Neuronal stem cell (in vitro differentiated cells): ENCODE measurements around the gene ERCC8.
A peak's percentile ranks its signal among the peaks of the same experiment; 100 is the strongest.

Experiments used
- DNase-seq: peaks from one replicate; pipeline ENCODE4 v3.0.0-alpha.2; 2013; ENCODE audit warnings: low spot score
- H2AFZ ChIP-seq: one replicate; pipeline ENCODE4 v1.6.1; 2013; ENCODE audit warnings: mild to moderate bottlenecking, low read length, inconsistent platforms
- H2AK5ac ChIP-seq: 2 replicates; pipeline ENCODE4 v1.6.1; 2013; ENCODE audit warnings: low read depth, mild to moderate bottlenecking, inconsistent platforms, low read length, moderate library complexity, mixed read lengths
- H2BK120ac ChIP-seq: 2 replicates; pipeline ENCODE4 v1.6.1; 2013; ENCODE audit warnings: low read depth, mild to moderate bottlenecking, inconsistent platforms, low read length, moderate library complexity, mixed read lengths
- H2BK12ac ChIP-seq: one replicate; pipeline ENCODE4 v1.6.1; 2013; ENCODE audit warnings: low read length, inconsistent platforms
- H2BK15ac ChIP-seq: 2 replicates; pipeline ENCODE4 v1.6.1; 2013; ENCODE audit warnings: mild to moderate bottlenecking, low read length, inconsistent platforms, mixed read lengths
- H2BK5ac ChIP-seq: one replicate; pipeline ENCODE4 v1.6.1; 2013; ENCODE audit warnings: inconsistent platforms, mild to moderate bottlenecking, low read length, moderate library complexity
- H3K14ac ChIP-seq: one replicate; pipeline ENCODE4 v1.6.1; 2013; ENCODE audit warnings: low read length, inconsistent platforms
- H3K18ac ChIP-seq: 2 replicates; pipeline ENCODE4 v1.6.1; 2013; ENCODE audit warnings: low read length, inconsistent platforms
- H3K23ac ChIP-seq: 2 replicates; pipeline ENCODE4 v1.6.1; 2013; ENCODE audit warnings: low read depth, mild to moderate bottlenecking, mixed read lengths, low read length, inconsistent platforms; ENCODE audit not compliant: poor library complexity
- H3K27ac ChIP-seq: replicated peaks from 3 replicates; pipeline ENCODE4 v1.5.1; 2013; ENCODE audit warnings: low read length, inconsistent platforms
- H3K27me3 ChIP-seq, 3 experiments: 2 replicates each; pipeline ENCODE4 v1.6.1; 2013; ENCODE audit warnings: low read length in 3 of 3, mild to moderate bottlenecking in 2 of 3, inconsistent platforms in 1 of 3, low read depth in 1 of 3, mixed read lengths in 1 of 3, moderate library complexity in 1 of 3; ENCODE audit not compliant: control insufficient read depth in 3 of 3, insufficient read depth in 3 of 3
- H3K36me3 ChIP-seq, 2 donors: replicated peaks in 1 of 2; 2 replicates each; pipeline ENCODE4 v1.6.1; 2013; ENCODE audit warnings: low read length in 2 of 2; ENCODE audit not compliant: control insufficient read depth in 2 of 2, insufficient read depth in 2 of 2
- H3K4ac ChIP-seq: 2 replicates; pipeline ENCODE4 v1.6.1; 2013; ENCODE audit warnings: inconsistent platforms, mild to moderate bottlenecking, low read length, moderate library complexity
- H3K4me1 ChIP-seq, 2 donors: 1 replicate in 1 of 2; 2 replicates in 1 of 2; pipeline ENCODE4 v1.6.1; 2013; ENCODE audit warnings: low read length in 2 of 2, low read depth in 1 of 2; ENCODE audit not compliant: control insufficient read depth in 2 of 2, insufficient read depth in 1 of 2
- H3K4me2 ChIP-seq: one replicate; pipeline ENCODE4 v1.6.1; 2013; ENCODE audit warnings: mild to moderate bottlenecking, low read length, inconsistent platforms; ENCODE audit not compliant: insufficient read depth, poor library complexity, severe bottlenecking
- H3K4me3 ChIP-seq, 2 donors: 2 replicates each; pipeline ENCODE4 v1.5.1; 2013; ENCODE audit warnings: low read length in 2 of 2, mild to moderate bottlenecking in 2 of 2, inconsistent platforms in 1 of 2, moderate library complexity in 1 of 2
- H3K79me1 ChIP-seq: one replicate; pipeline ENCODE4 v1.6.1; 2013; ENCODE audit warnings: low read depth, mild to moderate bottlenecking, inconsistent platforms, low read length, moderate library complexity
- H3K9ac ChIP-seq: one replicate; pipeline ENCODE4 v1.6.1; 2013; ENCODE audit warnings: mild to moderate bottlenecking, low read depth, low read length, inconsistent platforms; ENCODE audit not compliant: poor library complexity
- H3K9me3 ChIP-seq, 2 donors: replicated peaks in 1 of 2; 2 replicates each; pipeline versions ENCODE3 to v1.6.1; 2013; ENCODE audit warnings: low read length in 2 of 2, mild to moderate bottlenecking in 2 of 2, inconsistent platforms in 1 of 2, low read depth in 1 of 2, mixed read lengths in 1 of 2, moderate library complexity in 1 of 2; ENCODE audit not compliant: control insufficient read depth in 2 of 2, insufficient read depth in 1 of 2
- H4K8ac ChIP-seq: one replicate; pipeline ENCODE4 v1.6.1; 2013; ENCODE audit warnings: low read depth, mild to moderate bottlenecking, inconsistent platforms, low read length, moderate library complexity
- H4K91ac ChIP-seq: one replicate; pipeline ENCODE4 v1.6.1; 2013; ENCODE audit warnings: low read length, low read depth, mild to moderate bottlenecking, inconsistent platforms; ENCODE audit not compliant: poor library complexity
- WGBS, 2 donors: extraction: QIAGEN DNeasy Blood & Tissue Kit; methylation state at CpG; one replicate each; pipeline ENCODE4 v1.1.7; 2013; ENCODE audit warnings: missing lambda C conversion rate in 2 of 2, mixed read lengths in 1 of 2; ENCODE audit not compliant: insufficient read length in 2 of 2, insufficient replicate concordance in 1 of 2; ENCODE audit errors: extremely low coverage in 2 of 2; 5-methylcytosine and 5-hydroxymethylcytosine counted together

The ERCC8 gene

DNA sequence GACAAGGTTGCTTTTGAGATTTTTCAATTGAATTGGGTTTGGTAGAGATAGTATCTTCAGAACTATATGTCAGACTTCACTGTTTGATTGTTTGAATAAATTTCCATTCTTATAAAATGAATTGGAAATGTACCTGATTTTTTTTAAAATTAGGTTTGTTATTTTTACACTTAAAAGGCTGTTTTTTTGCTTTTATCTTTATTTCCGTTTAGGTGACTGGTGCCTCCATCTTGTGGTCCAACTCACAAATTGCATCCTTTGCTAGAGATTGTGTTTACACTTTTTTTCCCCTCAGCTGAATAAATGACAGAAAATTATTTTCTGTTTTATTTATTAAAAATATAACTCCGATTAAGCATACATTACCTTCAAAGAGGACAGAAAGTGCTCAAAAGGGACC is 15.7 kb upstream of the ERCC8 start:
- no peak overlapping the region for H3K18ac ChIP-seq
- H2AFZ ChIP-seq: peak overlapping the region; percentile 20
- H3K79me1 ChIP-seq: peaks cover 2% of the 10 kb centered on the region
- no peak overlapping the region for H2BK12ac ChIP-seq
- no peak overlapping the region for H2BK120ac ChIP-seq
- no peak overlapping the region for H3K9ac ChIP-seq
- peaks cover 0 to under 1% of the 10 kb centered on the region in 2 donors for H3K9me3 ChIP-seq
- no peaks in the 10 kb centered on the region for H3K36me3 ChIP-seq
- H3K27ac ChIP-seq: no peak overlapping the region
- no peak overlapping the region for H3K4me2 ChIP-seq
- H3K23ac ChIP-seq: no peak overlapping the region
- no peaks in the 10 kb centered on the region for H3K27me3 ChIP-seq
- DNase-seq: no peak
- H4K8ac ChIP-seq: no peak overlapping the region
- no peak overlapping the region for H2AK5ac ChIP-seq
- H2BK5ac ChIP-seq: no peak overlapping the region
- H4K91ac ChIP-seq: no peak overlapping the region
- WGBS, 2 donors: no CpG with 5 or more reads among the region's 2 CpGs
- H3K4me3 ChIP-seq: no peak overlapping the region
- H3K14ac ChIP-seq: no peak overlapping the region
- no peaks in the 10 kb centered on the region for H3K4me1 ChIP-seq
- no peak overlapping the region for H2BK15ac ChIP-seq
- H3K4ac ChIP-seq: no peak overlapping the region

GRCh38 chr5:60959156-60959555 is 14.3 kb upstream of the ERCC8 start:
- no peak for DNase-seq
- Histone ChIP-seq H3K4ac (no peak overlapping the region), H4K8ac (no peak overlapping the region), H3K23ac (no peak overlapping the region), H3K18ac (no peak overlapping the region), H3K4me2 (no peak overlapping the region), H3K9me3 (peaks cover 0 to 8% of the 10 kb centered on the region in 2 donors), H4K91ac (no peak overlapping the region), H3K79me1 (no peaks in the 10 kb centered on the region), H2BK5ac (no peak overlapping the region), H3K4me1 (no peaks in the 10 kb centered on the region), H3K27ac (no peak overlapping the region), H2AFZ (no peak overlapping the region), H3K14ac (no peak overlapping the region), H3K27me3 (no peaks in the 10 kb centered on the region), H2BK15ac (no peak overlapping the region), H2BK120ac (no peak overlapping the region), H3K36me3 (no peaks in the 10 kb centered on the region), H3K4me3 (no peak overlapping the region), H2BK12ac (no peak overlapping the region), H2AK5ac (no peak overlapping the region), H3K9ac (no peak overlapping the region)

DNA sequence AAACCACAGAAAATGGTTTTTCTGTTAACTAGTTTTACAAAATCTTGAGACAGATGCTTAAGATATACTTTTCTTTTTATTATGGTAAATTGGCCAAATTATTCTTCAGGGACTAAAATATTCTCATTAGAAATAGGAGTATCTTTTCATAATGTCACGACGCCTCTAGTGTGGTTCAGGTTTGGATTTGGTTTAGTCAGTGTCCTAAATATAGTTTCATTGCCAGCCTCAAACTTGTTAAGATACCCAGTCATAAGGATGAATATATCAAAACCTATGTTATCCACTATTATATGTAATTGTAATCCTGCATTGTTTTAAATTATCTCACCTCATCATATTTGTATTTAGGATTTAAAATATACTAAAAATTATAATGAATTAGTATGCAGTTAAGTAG is 13.8 kb upstream of the ERCC8 start:
- no peak overlapping the region for H2BK15ac ChIP-seq
- H2BK120ac ChIP-seq: no peak overlapping the region
- no peak overlapping the region for H3K9ac ChIP-seq
- no peaks in the 10 kb centered on the region for H3K27me3 ChIP-seq
- H4K91ac ChIP-seq: no peak overlapping the region
- no peaks in the 10 kb centered on the region for H3K79me1 ChIP-seq
- H3K4me3 ChIP-seq: no peak overlapping the region
- H3K23ac ChIP-seq: no peak overlapping the region
- H3K4me1 ChIP-seq: no peaks in the 10 kb centered on the region
- no peak overlapping the region for H2BK5ac ChIP-seq
- no peaks in the 10 kb centered on the region for H3K36me3 ChIP-seq
- no peak overlapping the region for H3K18ac ChIP-seq
- H3K9me3 ChIP-seq: peaks cover 0 to 8% of the 10 kb centered on the region in 2 donors
- no peak overlapping the region for H3K4me2 ChIP-seq
- WGBS, 2 donors: no CpG with 5 or more reads among the region's 2 CpGs
- no peak overlapping the region for H2BK12ac ChIP-seq
- DNase-seq: no peak
- H3K14ac ChIP-seq: no peak overlapping the region
- no peak overlapping the region for H2AFZ ChIP-seq
- no peak overlapping the region for H3K27ac ChIP-seq
- H2AK5ac ChIP-seq: no peak overlapping the region
- H3K4ac ChIP-seq: no peak overlapping the region
- H4K8ac ChIP-seq: no peak overlapping the region

GRCh38 chr5:60958088-60958487 is 13.2 kb upstream of the ERCC8 start:
- Histone ChIP-seq H3K9ac (no peak overlapping the region), H3K18ac (no peak overlapping the region), H3K79me1 (no peaks in the 10 kb centered on the region), H3K9me3 (peaks cover 0 to 8% of the 10 kb centered on the region in 2 donors), H3K4me1 (no peaks in the 10 kb centered on the region), H2BK120ac (no peak overlapping the region), H3K23ac (no peak overlapping the region), H3K4me3 (no peak overlapping the region), H3K27ac (no peak overlapping the region), H2BK12ac (no peak overlapping the region), H2AFZ (no peak overlapping the region), H3K4ac (no peak overlapping the region), H2AK5ac (no peak overlapping the region), H3K27me3 (no peaks in the 10 kb centered on the region), H3K4me2 (no peak overlapping the region), H2BK15ac (no peak overlapping the region), H3K36me3 (no peaks in the 10 kb centered on the region), H2BK5ac (no peak overlapping the region), H4K91ac (no peak overlapping the region), H4K8ac (no peak overlapping the region), H3K14ac (no peak overlapping the region)
- DNase-seq: no peak
